Measurements from ENCODE around the gene CHCHD6. TPM values are rescaled to one million over a fixed set of nuclear protein-coding genes. Genes with fewer than 3 reads are reported as not detected.

Gene CHCHD6
- total and polyA plus RNA-seq, 4 donors = 2.0 to 5.1 (median 3.9) TPM

DNA sequence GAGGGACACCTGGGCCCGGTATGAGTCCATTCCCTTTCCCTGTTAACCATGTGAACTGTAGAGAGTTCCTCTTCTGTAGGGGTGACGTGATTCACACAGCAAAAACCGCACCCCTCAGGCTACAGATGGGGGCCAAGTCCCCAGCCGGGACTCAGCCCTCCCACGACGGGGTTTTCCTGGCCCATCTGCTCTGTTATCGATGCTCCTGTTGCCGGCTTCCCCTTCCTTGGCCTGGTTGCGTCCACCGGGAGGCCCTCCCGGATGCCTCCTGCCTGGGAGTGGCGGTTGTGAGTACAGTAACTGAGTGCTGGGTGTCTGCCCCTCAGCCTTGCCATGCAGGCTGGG, 278.1 kb downstream of the CHCHD6 start (continued):
- TF ChIP-seq, protein P1, sequence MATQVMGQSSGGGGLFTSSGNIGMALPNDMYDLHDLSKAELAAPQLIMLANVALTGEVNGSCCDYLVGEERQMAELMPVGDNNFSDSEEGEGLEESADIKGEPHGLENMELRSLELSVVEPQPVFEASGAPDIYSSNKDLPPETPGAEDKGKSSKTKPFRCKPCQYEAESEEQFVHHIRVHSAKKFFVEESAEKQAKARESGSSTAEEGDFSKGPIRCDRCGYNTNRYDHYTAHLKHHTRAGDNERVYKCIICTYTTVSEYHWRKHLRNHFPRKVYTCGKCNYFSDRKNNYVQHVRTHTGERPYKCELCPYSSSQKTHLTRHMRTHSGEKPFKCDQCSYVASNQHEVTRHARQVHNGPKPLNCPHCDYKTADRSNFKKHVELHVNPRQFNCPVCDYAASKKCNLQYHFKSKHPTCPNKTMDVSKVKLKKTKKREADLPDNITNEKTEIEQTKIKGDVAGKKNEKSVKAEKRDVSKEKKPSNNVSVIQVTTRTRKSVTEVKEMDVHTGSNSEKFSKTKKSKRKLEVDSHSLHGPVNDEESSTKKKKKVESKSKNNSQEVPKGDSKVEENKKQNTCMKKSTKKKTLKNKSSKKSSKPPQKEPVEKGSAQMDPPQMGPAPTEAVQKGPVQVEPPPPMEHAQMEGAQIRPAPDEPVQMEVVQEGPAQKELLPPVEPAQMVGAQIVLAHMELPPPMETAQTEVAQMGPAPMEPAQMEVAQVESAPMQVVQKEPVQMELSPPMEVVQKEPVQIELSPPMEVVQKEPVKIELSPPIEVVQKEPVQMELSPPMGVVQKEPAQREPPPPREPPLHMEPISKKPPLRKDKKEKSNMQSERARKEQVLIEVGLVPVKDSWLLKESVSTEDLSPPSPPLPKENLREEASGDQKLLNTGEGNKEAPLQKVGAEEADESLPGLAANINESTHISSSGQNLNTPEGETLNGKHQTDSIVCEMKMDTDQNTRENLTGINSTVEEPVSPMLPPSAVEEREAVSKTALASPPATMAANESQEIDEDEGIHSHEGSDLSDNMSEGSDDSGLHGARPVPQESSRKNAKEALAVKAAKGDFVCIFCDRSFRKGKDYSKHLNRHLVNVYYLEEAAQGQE (IDR thresholded peaks at IDR 0.05) = no peak

GRCh38 chr3:126982471-126983175, 278.6 kb downstream of the CHCHD6 start, which contains the start of gene PLXNA1:
Gene PLXNA1 (plus strand): TSS chr3:126983115. CDS start chr3:126988594, 5,479 bp downstream.
- H3K9ac ChIP-seq (ENCODE audit: low read depth in 1 of 2, low read length in 2 of 2) = peak within 1 kb of the TSS; percentile 22 to 27
- H3K4me1 ChIP-seq (ENCODE audit: control insufficient read depth in 4 of 4, insufficient read depth in 4 of 4, low read length in 3 of 4) = peaks cover 0 to 10% (median 8%) of the 10 kb centered on the region in 4 donors
- no peaks in the 10 kb centered on the region for H3K27me3 ChIP-seq (ENCODE audit: control insufficient read depth in 4 of 4, insufficient read depth in 4 of 4, low read length in 3 of 4)
- WGBS = under 1% methylated on average over 89 of the region's 89 CpGs
- H3K36me3 ChIP-seq (ENCODE audit: control insufficient read depth in 4 of 4, insufficient read depth in 3 of 4, low read depth in 1 of 4, low read length in 3 of 4) = no peaks in the 10 kb centered on the region
- no peaks in the 10 kb centered on the region for H3K9me3 ChIP-seq (ENCODE audit: control insufficient read depth in 4 of 4, low read length in 3 of 4)
- TF ChIP-seq, protein P2, sequence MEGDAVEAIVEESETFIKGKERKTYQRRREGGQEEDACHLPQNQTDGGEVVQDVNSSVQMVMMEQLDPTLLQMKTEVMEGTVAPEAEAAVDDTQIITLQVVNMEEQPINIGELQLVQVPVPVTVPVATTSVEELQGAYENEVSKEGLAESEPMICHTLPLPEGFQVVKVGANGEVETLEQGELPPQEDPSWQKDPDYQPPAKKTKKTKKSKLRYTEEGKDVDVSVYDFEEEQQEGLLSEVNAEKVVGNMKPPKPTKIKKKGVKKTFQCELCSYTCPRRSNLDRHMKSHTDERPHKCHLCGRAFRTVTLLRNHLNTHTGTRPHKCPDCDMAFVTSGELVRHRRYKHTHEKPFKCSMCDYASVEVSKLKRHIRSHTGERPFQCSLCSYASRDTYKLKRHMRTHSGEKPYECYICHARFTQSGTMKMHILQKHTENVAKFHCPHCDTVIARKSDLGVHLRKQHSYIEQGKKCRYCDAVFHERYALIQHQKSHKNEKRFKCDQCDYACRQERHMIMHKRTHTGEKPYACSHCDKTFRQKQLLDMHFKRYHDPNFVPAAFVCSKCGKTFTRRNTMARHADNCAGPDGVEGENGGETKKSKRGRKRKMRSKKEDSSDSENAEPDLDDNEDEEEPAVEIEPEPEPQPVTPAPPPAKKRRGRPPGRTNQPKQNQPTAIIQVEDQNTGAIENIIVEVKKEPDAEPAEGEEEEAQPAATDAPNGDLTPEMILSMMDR (IDR thresholded peaks at IDR 0.05; ENCODE audit: low read depth, low read length, missing input control) = peak; percentile 83
- TF ChIP-seq RAD21 (IDR thresholded peaks at IDR 0.05) = peak; percentile 68 to 78
- no peak for TF ChIP-seq TAF1 (conservative IDR thresholded peaks at IDR 0.05)
- TF ChIP-seq SP1 (IDR thresholded peaks at IDR 0.05) = peak; percentile 19
- TF ChIP-seq HNF4G (IDR thresholded peaks at IDR 0.05) = no peak
- TF ChIP-seq RXRA (IDR thresholded peaks at IDR 0.05) = no peak
- TF ChIP-seq ZBTB33 (IDR thresholded peaks at IDR 0.05) = no peak
- H3K4me3 ChIP-seq (ENCODE audit: low read depth in 1 of 3, low read length in 3 of 3) = peak within 1 kb of the TSS; percentile 26 to 86 (median 59)
- DNase-seq (ENCODE audit: low spot score) = peak; percentile 78
- peak within 1 kb of the TSS in 1 of 2 donors; percentile 71 for H3K27ac ChIP-seq (ENCODE audit: low read depth in 1 of 2, low read length in 2 of 2)

DNA sequence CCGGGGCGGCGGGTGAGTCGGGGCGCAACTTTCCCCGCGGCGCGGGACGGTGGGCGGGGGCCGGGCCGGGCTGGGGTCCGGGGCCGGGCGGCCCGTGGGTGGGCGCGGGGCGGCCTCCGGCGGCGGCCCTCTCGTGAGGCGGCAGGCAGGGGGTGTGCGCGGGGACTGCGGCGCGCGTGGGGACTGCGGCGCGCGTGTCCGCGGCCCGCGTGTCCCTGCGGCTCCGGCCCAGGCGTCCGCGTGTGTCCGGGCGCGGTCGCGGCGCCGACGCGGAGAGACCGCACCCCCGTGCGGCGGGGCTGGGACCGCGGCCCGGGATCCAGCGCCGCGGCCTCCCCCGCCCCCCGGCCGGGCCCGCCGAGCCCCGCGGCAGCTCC, 279.2 kb downstream of the CHCHD6 start:
- TF ChIP-seq TAF1 (conservative IDR thresholded peaks at IDR 0.05) (no peak), YY1 (IDR thresholded peaks at IDR 0.05) (no peak), EGR1 (IDR thresholded peaks at IDR 0.05; ENCODE audit: low read depth in 2 of 2) (no peak), HNF4G (IDR thresholded peaks at IDR 0.05) (no peak), FOXA2 (IDR thresholded peaks at IDR 0.05) (no peak), HNF4A (conservative IDR thresholded peaks at IDR 0.05) (no peak)
- TF ChIP-seq, protein P1 (IDR thresholded peaks at IDR 0.05) = no peak
- TF ChIP-seq, protein P3, sequence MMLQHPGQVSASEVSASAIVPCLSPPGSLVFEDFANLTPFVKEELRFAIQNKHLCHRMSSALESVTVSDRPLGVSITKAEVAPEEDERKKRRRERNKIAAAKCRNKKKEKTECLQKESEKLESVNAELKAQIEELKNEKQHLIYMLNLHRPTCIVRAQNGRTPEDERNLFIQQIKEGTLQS (IDR thresholded peaks at IDR 0.05) = no peak
- Histone ChIP-seq H3K36me3 (ENCODE audit: control insufficient read depth in 4 of 4, insufficient read depth in 3 of 4, low read depth in 1 of 4, low read length in 3 of 4) (no peaks in the 10 kb centered on the region), H3K27me3 (ENCODE audit: control insufficient read depth in 4 of 4, insufficient read depth in 4 of 4, low read length in 3 of 4) (no peaks in the 10 kb centered on the region), H3K4me1 (ENCODE audit: control insufficient read depth in 4 of 4, insufficient read depth in 4 of 4, low read length in 3 of 4) (peaks cover 0 to 10% (median 8%) of the 10 kb centered on the region in 4 donors), H3K4me3 (ENCODE audit: low read depth in 1 of 3, low read length in 3 of 3) (peak overlapping the region in 1 of 3 donors; percentile 86), H3K27ac (ENCODE audit: low read depth in 1 of 2, low read length in 2 of 2) (no peak overlapping the region), H3K9me3 (ENCODE audit: control insufficient read depth in 4 of 4, low read length in 3 of 4) (no peaks in the 10 kb centered on the region), H3K9ac (ENCODE audit: low read depth in 1 of 2, low read length in 2 of 2) (no peak overlapping the region)
- WGBS = 1% methylated on average over 70 of the region's 70 CpGs
- DNase-seq (ENCODE audit: low spot score) = no peak

Data from liver (tissue), 9 donors.